ENCODE measurements around the gene KLK11.

- TF ChIP-seq YY1 (IDR thresholded peaks at IDR 0.05; ENCODE audit: insufficient read depth, insufficient read length) (no peak), ZNF274 (IDR thresholded peaks at IDR 0.05; ENCODE audit: low read depth, low read length) (no peak)
Measured at GRCh38 chr19:51065221-51065960, 39.0 kb upstream of the KLK11 start.
